ENCODE results near the gene POMGNT1. TPM values are rescaled to one million over a fixed set of nuclear protein-coding genes. Genes with fewer than 3 reads are reported as not detected.

Gene POMGNT1
- total RNA-seq, 1 donor from 2014 or later = 46.2 TPM

DNA sequence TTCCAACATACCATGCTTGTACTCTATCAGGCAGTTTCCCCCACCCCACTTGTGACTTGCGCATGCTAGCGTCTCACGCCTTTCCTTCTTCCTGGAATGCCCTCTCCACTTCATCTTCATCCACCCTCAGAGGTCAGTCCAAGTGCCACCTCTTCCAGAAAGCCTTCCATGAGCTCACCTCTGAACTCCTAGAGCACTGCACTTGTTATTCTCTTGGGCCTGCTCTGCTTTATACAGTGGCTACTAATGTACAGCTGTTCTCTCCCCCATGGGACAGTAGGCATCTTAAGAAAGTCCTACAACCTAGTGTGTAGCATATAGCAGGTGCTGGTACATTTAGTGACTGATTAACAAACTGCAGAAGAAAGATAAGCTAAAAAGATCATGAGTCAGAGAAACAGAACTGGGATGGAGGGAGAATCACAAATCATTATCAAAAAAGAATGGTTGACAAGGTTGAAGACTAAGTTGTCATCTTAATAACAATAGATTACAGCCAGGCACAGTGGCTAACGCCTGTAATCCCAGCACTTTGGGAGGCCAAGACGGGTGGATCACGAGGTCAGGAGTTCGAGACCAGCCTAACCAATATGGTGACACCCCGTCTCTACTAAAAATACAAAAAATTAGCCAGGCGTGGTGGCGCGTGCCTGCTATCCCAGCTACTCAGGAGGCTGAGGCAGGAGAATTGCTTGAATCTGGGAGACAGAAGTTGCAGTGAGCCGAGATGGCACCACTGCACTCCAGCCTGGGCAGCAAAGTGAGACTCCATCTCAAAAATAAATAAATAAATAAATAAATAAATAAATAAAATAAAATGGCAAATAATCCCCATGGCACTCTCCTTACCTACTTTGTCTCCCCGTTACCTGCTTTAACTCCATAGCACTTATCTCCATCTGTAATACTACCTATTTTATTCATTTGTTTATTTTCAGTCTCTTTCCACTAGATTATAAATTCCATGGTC is 39.6 kb downstream of the POMGNT1 start:
- no peak for DNase-seq (ENCODE audit: low read depth, low spot score)

DNA sequence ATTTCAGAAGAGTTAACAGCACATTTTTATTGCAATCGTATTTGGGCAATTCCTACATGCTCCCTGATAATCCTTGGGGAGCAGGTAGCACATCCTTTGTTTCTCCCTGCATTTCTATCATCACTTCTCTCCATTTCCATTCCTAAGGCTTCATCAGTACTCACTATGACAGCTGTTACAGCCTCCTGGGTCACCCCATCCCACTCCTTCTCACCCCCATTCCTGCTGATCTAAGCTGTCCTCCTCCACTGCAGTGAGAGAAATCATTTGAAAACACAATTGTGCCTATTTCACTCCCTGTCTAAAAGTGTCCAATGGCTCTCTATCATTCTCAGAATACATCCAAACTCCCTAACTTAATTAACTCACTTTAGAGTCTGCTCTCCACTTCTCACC is 40.3 kb downstream of the POMGNT1 start:
- DNase-seq (ENCODE audit: low read depth, low spot score) = no peak

DNA sequence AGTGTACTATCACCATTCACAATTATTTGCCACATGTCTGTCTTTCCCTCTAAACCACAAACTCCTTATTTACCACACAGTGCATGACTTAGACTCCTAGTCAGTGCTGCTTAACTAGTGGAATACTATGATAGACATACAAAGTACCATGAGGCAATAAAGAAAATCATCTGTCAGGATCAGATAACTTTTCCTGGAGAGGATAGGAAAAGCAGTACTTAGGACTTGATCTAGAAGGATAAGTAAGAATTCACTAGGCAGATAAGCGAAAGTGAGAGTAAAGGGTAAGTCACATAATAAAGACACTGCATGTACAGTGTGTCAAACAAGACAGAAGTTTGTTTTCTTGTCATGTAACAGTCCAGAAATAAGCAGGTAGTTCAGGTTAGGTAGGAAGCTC is 44.5 kb downstream of the POMGNT1 start:
- DNase-seq (ENCODE audit: low read depth, low spot score) = no peak

DNA sequence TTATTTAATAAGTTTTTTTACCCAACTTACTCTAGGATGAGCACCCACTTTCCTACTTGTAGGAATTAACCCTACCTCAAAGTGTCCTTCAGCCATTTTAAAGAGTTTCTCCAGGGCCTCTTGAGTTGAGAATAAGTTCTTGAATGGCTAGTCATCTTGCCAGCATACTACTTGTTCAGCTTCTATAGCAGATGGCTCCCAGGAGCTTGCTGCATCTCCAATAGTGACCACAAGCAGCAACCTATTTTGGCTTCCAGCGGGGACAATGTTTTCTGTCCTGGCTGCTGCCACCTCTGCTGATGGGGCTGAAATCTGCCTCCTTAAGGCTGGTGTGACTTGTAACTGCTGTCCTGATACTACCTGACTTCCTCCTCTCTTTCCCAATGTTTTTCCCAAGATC is 45.0 kb downstream of the POMGNT1 start:
- DNase-seq (ENCODE audit: low read depth, low spot score) = no peak

DNA sequence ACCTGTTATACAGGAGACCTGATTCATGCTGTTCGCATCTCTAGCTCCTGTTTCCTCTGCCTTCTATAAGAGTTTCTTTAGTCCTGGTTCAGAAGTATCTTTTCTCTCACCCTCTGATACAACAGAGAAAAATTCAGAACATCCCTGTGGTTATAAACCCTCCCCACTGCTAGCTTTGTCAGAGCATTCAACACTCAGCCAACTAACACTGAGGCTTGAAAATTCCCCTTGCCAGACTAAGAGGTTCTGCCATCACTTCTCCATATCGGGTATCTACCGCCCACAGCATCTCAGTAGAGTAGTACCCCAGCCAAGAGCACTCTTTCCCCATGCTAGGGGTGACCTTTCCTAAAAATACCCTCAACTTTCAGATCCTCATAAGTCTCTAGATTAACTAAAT is 46.2 kb downstream of the POMGNT1 start:
- no peak for DNase-seq (ENCODE audit: low read depth, low spot score)

DNA sequence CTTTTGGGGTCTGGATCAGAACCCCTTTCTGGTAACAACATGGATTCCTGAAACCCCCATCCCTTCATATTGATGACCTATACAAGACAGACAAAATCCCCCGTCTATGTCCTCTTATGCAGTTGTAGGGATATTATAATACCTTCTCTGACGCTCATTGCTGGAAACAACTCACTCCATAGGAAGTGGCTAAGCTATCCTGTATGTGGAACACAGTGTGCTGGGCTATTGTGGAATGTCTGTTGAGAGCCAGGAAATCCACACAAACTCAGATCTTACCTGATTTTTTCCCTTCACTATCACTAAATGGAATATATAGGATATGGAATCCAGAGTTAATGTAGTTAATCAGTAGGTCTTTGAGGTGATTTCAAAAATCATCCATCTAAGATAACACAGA is 48.1 kb downstream of the POMGNT1 start:
- no peak for DNase-seq (ENCODE audit: low read depth, low spot score)

DNA sequence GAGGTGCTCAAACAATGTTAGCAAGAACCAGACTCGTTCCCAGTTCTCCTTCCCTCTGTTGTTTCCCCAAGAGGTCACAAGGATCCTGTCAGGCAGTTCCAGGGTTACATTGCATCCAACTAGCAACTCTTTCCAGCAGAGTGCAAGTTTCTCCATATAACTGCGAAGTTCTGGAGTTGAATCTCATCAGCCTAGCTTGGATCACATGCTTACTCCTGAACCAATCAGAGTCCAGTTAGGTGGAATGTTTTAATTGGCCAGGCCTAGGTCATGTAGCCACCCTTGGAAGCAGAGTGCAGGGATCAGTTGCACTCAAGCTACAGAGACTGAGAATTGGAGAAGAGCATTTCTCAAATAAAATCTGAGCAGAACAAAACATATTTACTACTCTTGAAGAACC is 49.9 kb downstream of the POMGNT1 start:
- no peak for DNase-seq (ENCODE audit: low read depth, low spot score)

Other genes with a start within 250 kb of the POMGNT1 start
- gene PIK3R3, start 65.8 kb downstream of the POMGNT1 start, total RNA-seq = 10.7 and 11.4 TPM in 2 replicates
- gene TSPAN1, start 23.3 kb downstream of the POMGNT1 start, total RNA-seq = 0.21 and 0.59 TPM in 2 replicates
- not detected in 2 replicates for gene P3R3URF, start 21.9 kb downstream of the POMGNT1 start, total RNA-seq
- 2.0 and 3.4 TPM in 2 replicates for gene LURAP1, start 4.9 kb upstream of the POMGNT1 start, total RNA-seq
- 5.1 and 7.4 TPM in 2 replicates for gene RAD54L, start 49.3 kb upstream of the POMGNT1 start, total RNA-seq
- gene LRRC41, start 105.2 kb upstream of the POMGNT1 start, total RNA-seq = 61.6 and 67.6 TPM in 2 replicates
- gene UQCRH, start 105.3 kb upstream of the POMGNT1 start, total RNA-seq = 191 and 376 TPM in 2 replicates
- 17.3 and 22.8 TPM in 2 replicates for gene NSUN4, start 142.4 kb upstream of the POMGNT1 start, total RNA-seq
- 0.39 and 0.46 TPM in 2 replicates for gene FAAH, start 195.9 kb upstream of the POMGNT1 start, total RNA-seq